Mesendoderm (in vitro differentiated cells): ENCODE data around the gene LDLRAD4.

ENCODE experiments used
- DNase-seq: peaks from one replicate; pipeline ENCODE4 v3.0.0; 2013
- H2AK5ac ChIP-seq: 2 replicates; pipeline ENCODE4 v1.6.1; 2013; ENCODE audit warnings: low read length, inconsistent platforms
- H2BK120ac ChIP-seq: 2 replicates; pipeline ENCODE4 v1.6.1; 2013; ENCODE audit warnings: low read depth, mild to moderate bottlenecking, low read length, moderate library complexity, mixed read lengths
- H2BK15ac ChIP-seq: replicated peaks from 2 replicates; pipeline ENCODE4 v1.6.1; 2013; ENCODE audit warnings: low read depth, mild to moderate bottlenecking, moderate library complexity
- H2BK5ac ChIP-seq: 2 replicates; pipeline ENCODE4 v1.6.1; 2013; ENCODE audit warnings: low read length, inconsistent platforms
- H3K18ac ChIP-seq: 2 replicates; pipeline ENCODE4 v1.6.1; 2013; ENCODE audit warnings: mild to moderate bottlenecking, low read length, mixed read lengths
- H3K23ac ChIP-seq: one replicate; pipeline ENCODE4 v1.6.1; 2013; ENCODE audit warnings: low read length
- H3K27ac ChIP-seq: 2 replicates; pipeline ENCODE4 v1.5.1; 2013; ENCODE audit warnings: low read depth, mild to moderate bottlenecking, inconsistent platforms, low read length, moderate library complexity
- H3K27me3 ChIP-seq: 2 replicates; pipeline ENCODE4 v1.6.1; 2013; ENCODE audit warnings: low read length, control low read depth, mild to moderate bottlenecking, inconsistent platforms; ENCODE audit not compliant: insufficient read depth, poor library complexity
- H3K36me3 ChIP-seq: 2 replicates; pipeline ENCODE4 v1.6.1; 2013; ENCODE audit warnings: low read length, inconsistent platforms; ENCODE audit not compliant: control insufficient read depth, insufficient read depth
- H3K4ac ChIP-seq: one replicate; pipeline ENCODE4 v1.6.1; 2013; ENCODE audit warnings: low read depth, mild to moderate bottlenecking, low read length, moderate library complexity
- H3K4me1 ChIP-seq: 2 replicates; pipeline ENCODE4 v1.6.1; 2013; ENCODE audit warnings: low read depth, low read length, inconsistent platforms; ENCODE audit not compliant: control insufficient read depth
- H3K4me2 ChIP-seq: 2 replicates; pipeline ENCODE4 v1.6.1; 2013; ENCODE audit warnings: low read length
- H3K4me3 ChIP-seq: 2 replicates; pipeline ENCODE4 v1.5.1; 2013; ENCODE audit warnings: mild to moderate bottlenecking, low read length
- H3K56ac ChIP-seq: one replicate; pipeline ENCODE4 v1.6.1; 2013; ENCODE audit warnings: low read length
- H3K79me1 ChIP-seq: 2 replicates; pipeline ENCODE4 v1.6.1; 2013; ENCODE audit warnings: low read length, inconsistent platforms
- H3K79me2 ChIP-seq: 2 replicates; pipeline ENCODE4 v1.6.1; 2013; ENCODE audit warnings: mild to moderate bottlenecking, low read length; ENCODE audit not compliant: control insufficient read depth, insufficient read depth
- H3K9ac ChIP-seq: 2 replicates; pipeline ENCODE4 v1.6.1; 2013; ENCODE audit warnings: low read length, inconsistent platforms
- H4K5ac ChIP-seq: one replicate; pipeline ENCODE4 v1.6.1; 2013; ENCODE audit warnings: low read length
- H4K8ac ChIP-seq: one replicate; pipeline ENCODE4 v1.6.1; 2013; ENCODE audit warnings: low read depth, mild to moderate bottlenecking, control low read depth, low read length, moderate library complexity
- WGBS: extraction: QIAGEN DNeasy Blood & Tissue Kit; methylation state at CpG from one replicate; pipeline ENCODE4 v1.1.7; 2013; ENCODE audit warnings: low lambda C conversion rate, missing lambda C conversion rate; ENCODE audit not compliant: insufficient coverage; ENCODE audit errors: extremely low coverage; 5-methylcytosine and 5-hydroxymethylcytosine counted together

Gene LDLRAD4

GRCh38 chr18:13597068-13597467, 378.5 kb downstream of the LDLRAD4 start:
- Histone ChIP-seq H2BK5ac (no peak overlapping the region), H3K27me3 (no peaks in the 10 kb centered on the region), H4K5ac (no peak overlapping the region), H3K36me3 (no peaks in the 10 kb centered on the region), H2BK120ac (no peak overlapping the region), H3K4me1 (no peaks in the 10 kb centered on the region), H3K79me2 (no peaks in the 10 kb centered on the region), H4K8ac (no peak overlapping the region), H2AK5ac (no peak overlapping the region), H3K18ac (no peak overlapping the region), H3K9ac (no peak overlapping the region), H3K27ac (no peak overlapping the region), H3K4ac (no peak overlapping the region), H3K4me2 (no peak overlapping the region), H3K4me3 (no peak overlapping the region), H3K23ac (no peak overlapping the region), H3K79me1 (no peaks in the 10 kb centered on the region), H2BK15ac (no peak overlapping the region), H3K56ac (no peak overlapping the region)
- DNase-seq: no peak

DNA sequence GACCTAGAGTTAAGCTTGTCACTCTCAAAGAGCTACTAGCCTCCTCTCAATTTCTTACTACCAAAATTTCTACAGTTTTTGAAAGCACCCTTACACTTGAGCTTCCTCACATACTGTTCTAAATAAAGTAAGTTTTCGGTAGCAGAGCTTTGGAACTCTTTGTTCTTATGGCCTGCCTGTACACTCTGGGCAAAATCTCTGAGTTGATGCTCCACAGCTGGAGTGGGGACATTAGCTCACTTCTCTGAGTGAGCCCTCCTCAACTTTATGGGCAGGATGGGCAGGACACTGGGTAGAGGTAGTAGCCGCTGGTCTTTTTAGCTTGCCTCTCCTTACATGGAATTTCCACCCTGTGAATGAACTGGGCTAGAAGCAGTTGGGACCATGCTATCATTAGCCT, 380.0 kb downstream of the LDLRAD4 start:
- no peaks in the 10 kb centered on the region for H3K79me1 ChIP-seq
- no CpG with 5 or more reads among the region's 2 CpGs for WGBS

DNA sequence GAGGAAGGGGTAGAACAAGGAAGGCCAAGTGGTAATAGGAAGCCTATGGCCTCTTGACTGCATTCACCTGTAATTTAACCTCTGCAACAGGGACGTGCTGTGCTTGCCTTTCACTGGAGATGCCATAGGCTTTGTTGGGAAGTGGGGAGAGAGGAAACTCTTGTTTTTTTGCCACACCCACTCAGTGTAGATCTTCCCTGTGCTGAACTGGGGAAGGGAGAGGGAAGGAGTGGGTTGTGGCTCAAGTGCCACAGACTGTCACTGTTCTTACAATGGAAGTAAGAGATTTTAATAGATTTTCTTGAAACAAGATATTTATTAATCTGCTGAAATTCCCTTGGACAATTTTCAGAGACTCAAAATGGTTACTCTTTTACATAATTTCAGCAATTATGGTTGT, 380.5 kb downstream of the LDLRAD4 start:
- no peaks in the 10 kb centered on the region for H3K79me1 ChIP-seq
- no peak overlapping the region for H4K5ac ChIP-seq
- no peak overlapping the region for H3K27ac ChIP-seq
- no peak overlapping the region for H3K9ac ChIP-seq
- H2BK120ac ChIP-seq: no peak overlapping the region
- no peaks in the 10 kb centered on the region for H3K79me2 ChIP-seq
- H3K18ac ChIP-seq: no peak overlapping the region
- H3K56ac ChIP-seq: no peak overlapping the region
- H2BK15ac ChIP-seq: no peak overlapping the region
- WGBS: no CpG with 5 or more reads among the region's 1 CpG
- no peak overlapping the region for H3K4me2 ChIP-seq
- H3K36me3 ChIP-seq: no peaks in the 10 kb centered on the region
- H3K23ac ChIP-seq: no peak overlapping the region
- no peaks in the 10 kb centered on the region for H3K27me3 ChIP-seq
- no peak overlapping the region for H3K4me3 ChIP-seq
- H2AK5ac ChIP-seq: no peak overlapping the region
- H4K8ac ChIP-seq: no peak overlapping the region
- H3K4me1 ChIP-seq: no peaks in the 10 kb centered on the region
- H2BK5ac ChIP-seq: no peak overlapping the region
- no peak overlapping the region for H3K4ac ChIP-seq
- DNase-seq: no peak

More for the DNA sequence above, 380.0 kb downstream of the LDLRAD4 start:
- Histone ChIP-seq H3K4me3 (no peak overlapping the region), H4K5ac (no peak overlapping the region), H3K27ac (no peak overlapping the region), H3K18ac (no peak overlapping the region), H3K23ac (no peak overlapping the region), H3K4ac (no peak overlapping the region), H2BK15ac (no peak overlapping the region), H2BK5ac (no peak overlapping the region), H3K79me2 (no peaks in the 10 kb centered on the region), H2BK120ac (no peak overlapping the region), H3K56ac (no peak overlapping the region), H3K4me2 (no peak overlapping the region), H3K36me3 (no peaks in the 10 kb centered on the region), H3K9ac (no peak overlapping the region), H3K27me3 (no peaks in the 10 kb centered on the region), H3K4me1 (no peaks in the 10 kb centered on the region), H2AK5ac (no peak overlapping the region), H4K8ac (no peak overlapping the region)
- no peak for DNase-seq

GRCh38 chr18:13603304-13604019, 384.9 kb downstream of the LDLRAD4 start:
- Histone ChIP-seq H3K4me2 (no peak overlapping the region), H3K36me3 (no peaks in the 10 kb centered on the region)
- no CpG with 5 or more reads among the region's 14 CpGs for WGBS

DNA sequence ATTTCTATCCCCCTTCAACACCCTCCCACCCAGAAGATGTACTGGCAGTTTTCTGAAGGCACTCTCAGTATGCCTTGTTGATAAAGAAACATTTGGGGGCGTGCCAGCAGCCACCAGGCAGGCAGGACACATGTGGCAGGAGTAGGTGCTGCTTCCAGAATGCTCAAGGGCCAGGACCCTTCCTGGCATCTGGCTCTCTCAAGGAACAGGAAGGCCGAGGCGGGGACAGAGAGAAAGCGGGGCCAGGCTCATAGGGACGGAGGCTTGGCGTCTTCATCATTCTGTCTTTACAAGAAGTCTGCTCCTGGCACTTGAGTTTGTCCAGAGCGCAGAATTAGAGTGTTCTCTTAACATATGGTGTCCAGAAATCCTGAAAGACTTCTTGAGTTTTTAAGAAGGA, 386.2 kb downstream of the LDLRAD4 start:
- no peak overlapping the region for H3K4me2 ChIP-seq
- H2BK5ac ChIP-seq: no peak overlapping the region
- no peak overlapping the region for H2BK15ac ChIP-seq
- no peak overlapping the region for H2AK5ac ChIP-seq
- no peaks in the 10 kb centered on the region for H3K79me2 ChIP-seq
- H3K4me1 ChIP-seq: no peaks in the 10 kb centered on the region
- H2BK120ac ChIP-seq: no peak overlapping the region
- no peak overlapping the region for H3K4me3 ChIP-seq
- no peak overlapping the region for H3K4ac ChIP-seq
- no CpG with 5 or more reads among the region's 7 CpGs for WGBS
- H4K5ac ChIP-seq: no peak overlapping the region
- no peak for DNase-seq
- H3K27ac ChIP-seq: no peak overlapping the region
- H3K23ac ChIP-seq: no peak overlapping the region
- H3K79me1 ChIP-seq: no peaks in the 10 kb centered on the region
- H3K9ac ChIP-seq: no peak overlapping the region
- H3K36me3 ChIP-seq: no peaks in the 10 kb centered on the region
- no peak overlapping the region for H3K18ac ChIP-seq
- H4K8ac ChIP-seq: no peak overlapping the region
- no peak overlapping the region for H3K56ac ChIP-seq
- H3K27me3 ChIP-seq: no peaks in the 10 kb centered on the region

More at GRCh38 chr18:13603304-13604019, 384.9 kb downstream of the LDLRAD4 start:
- no peak overlapping the region for H3K18ac ChIP-seq
- H3K23ac ChIP-seq: no peak overlapping the region
- H2AK5ac ChIP-seq: no peak overlapping the region
- no peak overlapping the region for H2BK120ac ChIP-seq
- H3K27me3 ChIP-seq: no peaks in the 10 kb centered on the region
- no peak overlapping the region for H3K27ac ChIP-seq
- DNase-seq: no peak
- no peaks in the 10 kb centered on the region for H3K79me2 ChIP-seq
- H3K4me3 ChIP-seq: no peak overlapping the region
- H3K79me1 ChIP-seq: no peaks in the 10 kb centered on the region
- no peak overlapping the region for H4K5ac ChIP-seq
- no peaks in the 10 kb centered on the region for H3K4me1 ChIP-seq
- H3K9ac ChIP-seq: no peak overlapping the region
- H2BK15ac ChIP-seq: no peak overlapping the region
- no peak overlapping the region for H3K4ac ChIP-seq
- no peak overlapping the region for H3K56ac ChIP-seq
- no peak overlapping the region for H2BK5ac ChIP-seq
- H4K8ac ChIP-seq: no peak overlapping the region

DNA sequence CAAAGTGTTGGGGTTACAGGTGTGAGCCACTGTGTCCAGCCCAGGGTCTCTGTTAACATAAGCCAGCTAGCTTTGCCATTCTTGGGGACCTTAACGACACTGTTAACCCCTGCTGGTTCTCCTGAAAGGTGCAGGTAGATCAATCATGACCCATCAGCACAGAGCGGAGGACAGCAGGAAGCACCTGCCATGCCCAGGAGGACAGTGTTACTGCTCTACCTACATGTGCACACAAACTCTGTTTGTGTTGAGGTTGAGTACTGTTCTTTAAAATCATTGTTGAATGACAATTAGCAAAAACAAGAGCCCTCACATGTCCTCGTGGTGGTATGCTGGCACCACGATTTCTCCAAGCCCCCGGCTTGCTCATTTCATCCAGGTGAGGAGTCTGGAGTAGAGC, 386.9 kb downstream of the LDLRAD4 start:
- H4K5ac ChIP-seq: no peak overlapping the region
- no peak overlapping the region for H3K23ac ChIP-seq
- no peak overlapping the region for H3K56ac ChIP-seq
- no peaks in the 10 kb centered on the region for H3K79me2 ChIP-seq
- H3K4me2 ChIP-seq: no peak overlapping the region
- H3K9ac ChIP-seq: no peak overlapping the region
- no peak overlapping the region for H3K4ac ChIP-seq
- H3K18ac ChIP-seq: no peak overlapping the region
- DNase-seq: no peak
- no peak overlapping the region for H2AK5ac ChIP-seq
- no peak overlapping the region for H3K4me3 ChIP-seq
- no peaks in the 10 kb centered on the region for H3K79me1 ChIP-seq
- H3K36me3 ChIP-seq: no peaks in the 10 kb centered on the region
- no peak overlapping the region for H2BK15ac ChIP-seq
- WGBS: no CpG with 5 or more reads among the region's 5 CpGs
- no peak overlapping the region for H4K8ac ChIP-seq
- no peak overlapping the region for H2BK120ac ChIP-seq
- H3K27ac ChIP-seq: no peak overlapping the region
- H3K4me1 ChIP-seq: no peaks in the 10 kb centered on the region
- H2BK5ac ChIP-seq: no peak overlapping the region
- no peaks in the 10 kb centered on the region for H3K27me3 ChIP-seq
